Medulla oblongata (tissue), 1 donor: ENCODE results near the gene RUNX1.
A peak's percentile ranks its signal among the peaks of the same experiment; 100 is the strongest.

Experiments used
- DNase-seq: peaks from one replicate; pipeline ENCODE4 v3.0.0-alpha.2; 2015; ENCODE audit errors: extremely low spot score

The RUNX1 gene

DNA sequence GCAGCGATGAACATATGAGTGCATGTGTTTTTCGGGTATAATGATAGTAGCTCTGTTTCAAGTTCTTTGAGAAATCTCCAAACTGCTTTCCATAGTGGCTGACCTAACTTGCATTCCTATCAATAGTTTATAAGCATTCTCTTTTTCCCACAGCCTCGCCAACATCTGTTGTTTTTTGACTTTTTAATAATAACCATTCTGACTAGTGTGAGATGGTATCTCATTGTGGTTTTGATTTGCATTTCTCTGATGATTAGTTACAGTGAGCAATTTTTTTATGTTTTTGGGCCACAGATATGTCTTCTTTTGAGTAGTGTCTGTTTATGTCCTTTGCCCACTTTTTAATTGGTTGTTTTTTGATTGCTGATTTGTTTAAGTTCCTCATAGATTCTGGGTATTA is 10.6 kb upstream of the RUNX1 start:
- DNase-seq: no peak

DNA sequence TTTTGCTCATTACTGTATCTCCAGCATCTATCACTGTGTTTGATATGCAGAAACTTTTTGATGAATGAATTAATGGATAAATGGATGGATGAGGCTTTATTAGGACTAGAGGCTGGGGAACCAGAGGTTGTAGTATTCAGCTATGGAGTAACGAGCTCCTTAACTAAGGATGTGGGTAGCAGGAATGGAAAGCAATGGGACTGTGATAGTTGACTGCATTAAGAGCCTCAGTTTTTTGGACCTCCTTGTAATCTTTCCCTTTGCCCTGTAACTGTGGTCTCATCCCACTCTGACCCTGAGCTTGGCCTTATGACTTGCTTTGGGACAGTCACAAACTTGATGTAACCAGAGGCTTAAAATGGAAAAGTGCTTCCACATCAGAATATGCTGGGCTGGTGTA is 9.0 kb upstream of the RUNX1 start:
- DNase-seq: no peak

DNA sequence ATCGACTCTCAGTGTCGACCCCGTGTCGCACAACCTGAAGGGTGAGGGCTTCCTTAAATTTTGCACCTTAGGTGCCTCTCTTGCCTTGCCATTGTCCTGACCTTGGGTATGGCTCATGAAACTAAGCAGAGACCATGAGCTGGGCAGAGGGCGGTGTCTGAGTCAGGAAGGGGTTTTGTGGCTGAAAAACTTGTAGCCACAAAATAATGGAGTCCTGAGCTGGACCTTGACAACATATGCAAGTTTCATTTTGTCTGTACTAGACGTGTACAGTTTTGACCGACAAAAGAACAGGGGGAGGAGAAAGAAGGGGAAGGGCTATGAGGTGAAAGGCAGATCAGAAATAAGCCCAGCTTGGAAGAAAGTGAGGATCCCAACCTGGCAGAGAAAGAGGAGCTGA is 8.3 kb upstream of the RUNX1 start:
- no peak for DNase-seq

DNA sequence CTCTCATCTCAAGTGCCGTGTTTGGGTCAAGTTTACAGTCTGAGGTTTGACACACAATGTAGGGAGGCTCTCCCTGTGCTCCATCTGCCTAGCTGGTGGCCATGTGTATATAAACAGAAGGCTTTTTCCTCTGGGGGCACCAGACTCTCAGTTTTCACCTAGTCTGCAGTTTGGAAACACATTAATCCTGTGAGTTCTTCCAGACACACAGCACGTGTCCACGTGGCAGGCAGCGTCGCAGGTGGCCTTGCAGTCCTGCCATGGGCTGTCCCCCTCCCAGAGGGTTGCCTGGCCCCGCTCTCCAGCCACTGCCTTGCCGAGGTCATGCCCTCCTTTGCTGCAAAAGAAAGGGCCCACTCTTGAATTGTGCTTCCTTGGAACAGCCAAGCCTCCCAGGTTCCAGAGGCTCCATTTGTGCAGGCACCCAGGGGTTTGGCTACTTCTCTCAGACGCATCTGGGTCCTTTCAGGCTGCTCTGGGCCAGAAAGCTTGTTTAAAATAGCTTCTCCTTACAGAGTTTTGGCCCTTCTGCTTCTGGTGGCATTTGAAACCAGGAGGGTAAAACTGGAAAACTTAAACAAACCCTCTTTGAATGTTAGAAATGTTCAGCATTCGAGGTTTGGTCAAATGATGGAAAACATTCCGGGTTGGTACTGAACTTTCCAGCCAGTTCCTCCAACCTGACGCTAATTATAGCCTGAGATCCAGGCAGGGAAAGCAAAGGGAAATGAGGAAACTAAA is 4.4 kb upstream of the RUNX1 start:
- DNase-seq: no peak

DNA sequence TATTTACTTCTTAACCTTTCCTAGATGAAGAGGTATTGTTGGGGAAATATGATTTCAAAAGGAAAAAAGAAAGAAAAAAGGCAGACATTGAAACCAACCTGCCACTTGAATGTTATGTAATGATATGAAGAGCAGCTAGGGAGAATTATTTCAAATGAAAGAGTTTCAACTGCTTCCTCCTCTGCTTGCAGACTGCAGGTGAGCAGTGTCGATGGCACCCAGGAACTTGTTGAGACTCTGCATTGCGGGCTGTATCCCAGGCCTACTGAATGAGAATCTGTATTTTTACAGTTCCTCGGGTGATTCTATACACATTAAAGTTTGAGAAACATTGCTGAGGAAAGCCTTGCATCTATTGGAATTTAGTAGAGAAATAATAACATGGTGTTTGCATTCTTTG is 3.7 kb upstream of the RUNX1 start:
- DNase-seq: no peak

DNA sequence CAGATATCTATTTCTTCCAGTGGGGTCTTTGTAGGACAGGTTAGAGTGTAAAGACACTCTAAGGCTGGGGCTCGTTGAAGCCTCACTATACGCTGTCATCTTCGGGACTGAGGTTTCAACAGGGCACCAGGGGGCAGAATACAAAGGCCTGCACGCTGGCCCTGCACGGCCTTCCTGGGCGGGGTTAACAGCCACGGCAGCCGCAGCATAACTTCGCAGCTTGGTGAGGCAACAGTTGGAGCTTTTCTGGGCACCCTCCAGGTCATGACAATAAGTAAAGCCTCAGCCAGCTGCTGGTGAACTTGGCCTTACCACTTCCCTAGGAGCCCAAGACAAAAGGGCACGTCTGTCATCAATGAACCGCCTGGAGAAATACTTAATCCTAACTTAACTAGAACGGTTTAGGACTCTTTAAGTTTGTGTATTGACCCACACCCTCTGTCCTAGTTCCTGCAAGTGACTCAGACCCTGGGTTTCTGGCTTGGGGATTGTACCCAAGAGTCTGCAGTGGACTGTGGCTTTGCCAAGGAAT is 2.3 kb upstream of the RUNX1 start:
- peak; percentile 84 for DNase-seq

DNA sequence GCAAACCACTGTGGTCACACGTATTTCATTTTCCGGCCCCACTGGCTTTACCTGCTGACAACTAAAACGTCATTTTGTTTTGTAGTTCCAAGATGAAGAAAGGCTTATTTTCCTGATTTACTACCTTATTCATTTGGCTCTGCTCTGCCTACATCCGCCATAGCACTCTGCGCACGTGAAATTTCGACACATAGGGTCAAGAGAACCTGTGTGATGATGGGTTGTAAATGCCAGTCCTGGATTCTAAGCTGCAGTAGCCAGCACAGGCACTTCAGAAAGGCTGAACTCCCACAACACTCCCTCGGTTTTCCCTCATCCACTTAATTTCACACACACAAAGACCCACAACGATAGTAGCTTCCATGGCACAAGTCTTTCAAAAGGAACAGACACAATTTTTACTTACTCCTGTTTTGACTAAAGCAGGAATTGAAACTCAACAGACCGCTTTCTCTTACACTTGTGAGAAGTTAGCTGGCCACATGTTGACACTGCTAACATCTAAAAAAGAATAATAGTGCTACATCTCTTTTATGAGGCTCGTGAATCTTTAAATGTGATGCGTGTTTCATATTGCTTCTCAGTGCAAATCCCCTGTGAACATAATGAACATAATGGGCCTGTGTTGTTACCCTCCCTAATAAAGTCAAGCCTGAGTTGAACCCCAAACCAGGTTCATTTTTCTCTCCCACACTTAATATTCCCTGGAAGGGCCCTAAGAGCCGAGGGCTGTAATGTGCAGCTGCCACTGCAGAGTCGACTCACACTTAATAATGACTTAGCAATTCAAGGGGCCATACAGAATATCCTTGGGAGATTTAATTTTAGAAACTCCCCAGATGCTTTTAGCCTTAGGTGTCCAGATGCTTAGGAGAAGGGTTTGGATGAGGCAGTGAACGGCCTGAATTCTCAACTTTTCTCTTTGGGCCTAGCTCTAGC is 1.5 kb upstream of the RUNX1 start:
- peak; percentile 77 for DNase-seq

DNA sequence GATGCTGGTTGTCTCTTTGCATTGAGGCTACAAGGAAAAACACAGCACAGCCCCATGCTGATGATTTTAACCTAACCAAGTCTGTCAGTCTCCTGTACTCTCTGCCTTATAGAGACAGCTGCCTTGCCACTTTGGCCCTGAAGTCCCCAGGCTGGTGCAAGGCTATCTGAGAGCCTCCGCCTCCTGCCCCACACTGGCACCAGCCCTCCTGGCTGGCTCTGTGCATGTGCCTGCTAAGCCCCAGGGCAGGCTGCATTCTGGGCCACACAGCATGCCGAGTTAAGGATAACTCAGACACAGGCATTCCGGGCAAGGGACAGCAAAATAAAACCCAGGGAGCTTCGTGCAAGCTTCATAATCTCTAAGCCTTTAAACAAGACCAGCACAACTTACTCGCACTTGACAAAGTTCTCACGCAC is 910 bp downstream of the RUNX1 start:
- no peak for DNase-seq

DNA sequence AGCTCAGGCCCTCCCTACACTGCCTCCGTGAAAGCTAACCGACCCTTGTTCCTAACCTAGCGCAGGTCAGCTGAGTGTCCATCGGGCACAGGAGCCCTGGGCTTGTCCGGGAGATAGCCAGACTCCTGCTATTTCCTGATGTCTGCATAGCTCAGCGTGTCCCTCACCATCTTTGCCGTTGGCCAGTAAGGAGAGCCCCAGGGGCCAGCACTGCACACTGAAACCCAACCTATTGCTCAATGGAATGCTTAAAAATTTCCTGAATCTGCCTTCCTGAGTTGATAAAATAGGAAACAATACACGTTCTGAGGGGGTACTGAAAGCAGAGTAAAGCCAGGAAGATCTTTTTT is 2.2 kb downstream of the RUNX1 start:
- DNase-seq: no peak

DNA sequence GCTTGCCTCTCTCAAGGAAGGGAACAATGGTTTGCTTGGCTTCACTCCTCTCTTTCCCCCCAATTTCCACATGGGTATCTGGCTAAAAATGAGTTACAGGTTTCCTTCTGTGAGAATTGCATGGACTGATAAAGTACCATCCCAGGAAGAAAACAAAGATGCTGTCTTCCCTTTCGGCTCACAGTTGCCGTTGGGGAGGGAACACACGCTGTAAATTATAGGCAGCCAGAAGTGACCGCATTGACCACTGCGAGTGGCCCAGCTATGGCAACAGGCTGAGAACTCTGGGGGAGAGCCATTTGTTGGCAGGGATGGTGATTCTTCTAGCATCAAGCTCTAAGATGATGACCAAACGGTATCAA is 2.9 kb downstream of the RUNX1 start:
- DNase-seq: no peak

DNA sequence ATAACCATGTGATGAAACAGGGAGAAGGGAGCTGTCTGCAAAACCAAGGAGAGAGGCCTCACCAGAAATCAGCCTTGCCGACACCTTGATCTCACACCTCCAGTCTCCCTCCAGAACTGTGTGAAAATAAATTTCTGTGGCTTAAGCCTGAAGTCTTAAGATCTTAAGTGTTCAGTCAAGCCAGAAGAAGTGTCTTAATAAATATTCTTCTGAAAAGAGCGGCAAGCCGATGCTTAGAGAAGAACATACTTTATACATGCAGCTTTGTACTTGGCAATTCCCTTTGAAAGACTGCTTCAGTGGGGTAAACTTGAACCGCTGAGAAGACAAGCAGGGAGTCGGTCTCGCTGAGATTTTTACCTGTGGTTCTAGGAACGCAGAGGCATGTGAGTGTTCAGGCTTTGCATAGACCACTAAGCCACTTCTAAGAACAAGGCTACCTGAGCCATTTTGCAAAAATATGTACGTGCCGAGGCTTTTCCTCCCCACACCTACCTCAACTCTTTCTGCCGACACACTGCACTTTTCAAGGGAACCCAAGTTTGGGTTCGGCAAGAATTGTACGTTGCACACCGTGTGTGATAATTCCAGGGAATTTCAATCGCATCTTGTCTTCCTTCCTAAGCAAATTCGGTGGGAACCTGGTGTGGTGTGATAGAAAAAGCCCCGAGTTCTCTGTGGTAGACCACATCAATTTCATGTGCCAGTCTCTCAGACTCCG is 3.4 kb downstream of the RUNX1 start:
- DNase-seq: no peak

DNA sequence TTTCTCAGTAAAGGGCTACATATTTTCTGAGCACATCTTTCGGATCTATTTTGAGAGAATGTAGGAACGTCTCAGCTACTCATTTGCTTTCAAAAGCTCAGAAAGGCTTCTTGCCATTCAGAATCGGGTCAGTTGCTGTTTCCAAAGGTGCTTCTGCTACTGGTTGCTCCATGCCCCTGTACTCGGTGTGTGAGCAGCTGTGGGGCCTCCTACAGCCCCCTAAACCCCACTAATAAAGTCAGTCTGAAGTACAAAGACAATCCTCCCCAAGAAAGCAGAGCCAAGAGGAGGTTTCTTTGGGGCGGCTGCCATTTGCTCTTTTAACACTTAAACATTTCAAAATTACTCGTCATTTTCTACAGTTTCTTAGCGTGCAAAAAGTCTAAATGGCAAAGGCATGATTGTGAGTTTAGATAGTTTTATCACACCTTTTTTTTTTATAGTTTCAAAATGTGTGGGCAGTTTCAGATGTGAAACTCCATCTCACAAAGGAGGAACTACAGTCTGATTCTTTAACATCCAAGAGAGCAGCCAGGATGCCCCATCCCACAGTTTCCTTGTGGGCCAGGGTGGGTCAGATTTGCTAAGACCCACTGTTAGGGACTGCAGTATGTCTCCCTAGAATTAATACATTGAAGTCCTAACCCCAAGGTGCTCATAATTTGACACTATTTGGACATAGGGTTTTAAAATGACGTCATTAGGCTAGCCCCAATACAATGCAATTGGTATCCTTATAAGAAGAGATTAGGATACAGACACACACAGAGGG is 4.1 kb downstream of the RUNX1 start:
- no peak for DNase-seq

DNA sequence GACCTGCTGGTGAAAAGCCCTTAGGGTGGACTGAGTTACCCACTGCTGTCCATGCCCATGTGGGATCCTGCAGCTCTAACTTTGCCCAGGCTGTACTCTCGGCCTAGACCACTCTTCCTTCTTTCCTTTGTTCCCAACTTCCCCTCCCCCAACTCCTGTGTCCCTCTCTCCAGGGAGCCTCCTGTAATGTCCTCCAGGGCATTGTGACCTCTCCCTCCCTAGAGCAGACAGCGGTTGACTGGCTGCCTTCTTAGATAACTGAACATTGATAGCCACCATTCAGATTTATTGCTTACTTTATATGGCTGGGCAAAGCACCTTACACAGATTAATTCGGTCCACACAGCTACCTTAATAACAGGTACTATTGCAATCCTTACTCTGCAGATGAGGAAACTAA is 5.0 kb downstream of the RUNX1 start:
- DNase-seq: no peak

DNA sequence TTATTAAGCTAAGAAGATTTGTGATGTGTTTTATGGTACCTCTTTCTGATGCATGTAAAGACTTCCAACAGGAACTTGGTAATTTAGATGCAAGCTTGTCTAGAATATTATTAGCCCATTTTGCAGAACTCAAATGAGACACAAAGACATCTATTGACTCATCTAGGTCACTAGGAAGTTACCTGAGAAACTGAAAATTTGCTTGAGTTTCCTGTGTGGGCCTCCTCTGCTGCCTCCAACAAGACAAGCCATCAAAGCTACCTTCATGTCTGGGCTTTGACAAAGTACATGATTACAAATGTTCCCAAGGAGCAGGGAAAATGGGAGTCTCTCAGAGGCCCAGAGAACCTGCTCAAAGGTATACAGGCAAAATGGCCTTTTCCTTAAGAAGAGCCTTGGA is 5.6 kb downstream of the RUNX1 start:
- DNase-seq: no peak

DNA sequence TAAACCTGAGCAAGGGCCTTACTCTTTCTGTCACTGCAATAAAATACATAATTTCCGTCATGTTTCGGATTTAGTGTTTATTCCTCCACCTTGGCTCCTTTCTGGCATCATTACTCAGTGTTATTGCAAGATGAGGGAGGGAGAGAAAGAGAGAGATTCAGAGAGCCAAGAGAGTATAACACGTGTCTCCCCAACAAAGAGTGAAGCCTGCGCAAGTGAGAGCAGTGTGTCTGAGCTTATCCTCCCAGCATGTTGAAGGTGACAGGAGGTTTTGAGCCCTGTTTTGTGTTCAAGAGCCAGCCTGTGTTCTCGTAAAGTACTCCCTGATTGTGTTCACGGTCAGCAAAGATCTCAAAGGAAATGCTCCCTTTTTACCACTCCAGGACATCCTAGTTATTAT is 6.3 kb downstream of the RUNX1 start:
- DNase-seq: no peak

DNA sequence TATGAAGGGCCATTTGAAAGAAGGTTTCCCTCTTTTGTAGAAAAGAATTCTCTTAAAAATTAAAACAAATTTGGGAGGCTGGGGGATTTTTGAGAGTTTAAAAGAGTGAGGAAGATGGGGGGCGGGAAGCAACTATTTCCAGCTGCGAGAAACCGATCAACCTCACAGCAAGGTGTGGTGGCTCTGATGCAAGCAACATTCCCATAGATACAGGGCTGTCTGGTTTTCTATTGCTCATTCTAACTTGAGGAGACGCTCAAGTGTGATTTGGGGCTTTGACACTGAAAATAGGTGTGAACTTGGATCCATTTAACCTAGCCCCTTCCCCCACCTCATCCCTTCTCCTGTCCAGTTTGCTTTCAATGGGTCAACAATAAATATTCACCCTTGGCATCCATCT is 7.2 kb downstream of the RUNX1 start:
- DNase-seq: no peak

DNA sequence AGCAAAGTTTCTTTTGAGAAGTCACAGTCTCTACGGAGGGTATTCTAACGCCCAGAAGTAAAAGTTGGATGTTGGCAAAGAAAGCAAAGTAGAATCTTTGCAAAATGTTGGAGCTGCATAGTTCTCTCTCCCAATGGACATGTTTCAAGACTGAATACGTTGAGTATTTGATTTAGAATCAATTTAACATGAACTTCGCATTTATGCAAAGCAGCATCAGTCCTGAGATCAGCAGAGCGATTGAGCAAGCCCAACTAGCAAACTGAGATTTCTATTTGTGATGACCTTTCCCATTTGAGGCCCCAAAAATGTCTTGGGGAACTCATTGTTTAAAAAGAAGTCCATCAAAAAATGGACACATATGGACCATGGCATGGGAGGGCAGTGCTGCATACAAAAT is 8.0 kb downstream of the RUNX1 start:
- no peak for DNase-seq

DNA sequence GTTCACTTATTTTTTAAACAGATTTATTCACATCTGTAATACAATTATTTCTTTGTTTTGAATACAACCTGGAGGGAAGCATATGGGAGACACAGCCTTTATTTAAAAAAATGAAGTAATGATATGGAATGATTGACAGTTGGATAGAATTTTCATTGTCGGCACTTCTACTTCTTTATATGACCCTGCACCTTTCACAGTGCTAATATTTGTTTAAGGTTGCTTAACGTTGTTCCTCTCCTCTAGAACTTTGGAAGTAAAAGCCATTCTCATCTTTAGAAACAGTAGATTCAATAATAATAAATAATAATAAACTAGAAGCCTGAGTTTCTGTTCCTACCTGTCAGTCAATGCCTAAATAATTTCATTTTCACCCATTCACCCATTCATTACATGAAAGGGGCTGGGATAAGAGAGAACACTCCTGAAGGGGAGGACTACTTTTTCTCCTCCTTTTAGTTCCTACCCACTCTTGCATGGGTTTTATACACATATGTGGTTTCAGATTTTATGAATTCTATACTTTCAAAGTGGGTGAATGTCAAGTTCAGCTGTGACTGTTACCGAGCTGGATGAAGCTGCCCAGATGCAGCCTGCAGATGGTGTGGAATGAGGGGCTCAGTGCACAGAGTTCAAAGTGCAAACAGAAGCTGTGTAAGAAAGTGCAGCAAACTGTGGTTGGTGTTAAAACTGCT is 9.4 kb downstream of the RUNX1 start:
- DNase-seq: no peak

DNA sequence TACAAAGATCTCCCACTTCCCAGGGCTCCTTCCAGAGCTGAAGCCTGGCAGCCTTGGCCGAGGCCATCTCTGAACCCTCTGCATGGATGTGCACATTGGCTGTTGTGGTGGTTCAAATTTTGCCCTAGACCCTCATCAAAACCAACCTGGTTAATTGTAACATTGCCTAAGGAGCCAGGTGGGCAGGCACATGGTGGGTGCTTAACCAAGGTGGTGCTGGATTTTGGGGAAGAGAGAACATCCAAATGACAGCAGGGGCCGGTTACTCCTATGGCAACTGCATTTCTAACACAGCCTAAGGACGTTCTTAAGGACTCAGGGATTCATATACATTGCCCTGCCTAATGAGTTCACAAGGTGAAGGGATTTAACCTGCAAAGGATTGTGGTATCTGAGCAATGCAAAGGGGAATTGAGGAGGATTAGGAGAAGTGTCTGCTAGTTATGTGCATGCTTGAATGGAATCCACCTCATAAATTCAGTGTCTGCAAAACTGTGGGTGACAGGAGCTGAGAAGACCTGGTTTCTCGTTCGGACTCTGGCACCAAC is 10.3 kb downstream of the RUNX1 start:
- no peak for DNase-seq

DNA sequence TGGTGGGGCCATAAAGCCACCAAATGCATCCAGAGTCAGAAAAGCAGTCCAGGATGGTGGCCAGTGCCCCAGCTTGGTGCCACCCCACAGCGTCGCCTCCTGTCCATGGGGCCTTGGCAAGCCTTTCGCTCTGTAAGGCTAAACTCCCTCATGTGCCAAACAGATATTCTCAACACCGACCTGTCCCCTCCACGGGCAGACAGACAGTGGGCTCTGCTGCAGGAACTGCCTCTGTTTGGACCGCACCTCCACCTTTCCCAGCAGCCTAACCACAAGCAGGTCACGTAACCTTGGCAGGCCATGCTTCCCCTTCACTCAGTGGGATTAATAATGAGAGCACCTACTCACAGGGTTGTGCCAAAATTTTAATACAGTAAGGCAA is 11.7 kb downstream of the RUNX1 start:
- no peak for DNase-seq
